ENCODE data around the gene CDC16. TPM values are rescaled to one million over a fixed set of nuclear protein-coding genes. Genes with fewer than 3 reads are reported as not detected.
A peak's percentile ranks its signal among the peaks of the same experiment; 100 is the strongest.

Gene CDC16
- total and polyA plus RNA-seq, 9 of the 15 experiments (the other 6 are each of a cell fraction or from before 2014, with no cell fraction given), result 23.2 to 102 (median 51.6) TPM

GRCh38 chr13:114230117-114230516 is 4.6 kb upstream of the CDC16 start (continued):
- TF ChIP-seq ZNF449 (CRISPR knock-in tag; IDR thresholded peaks at IDR 0.05), result no peak
- no peak for TF ChIP-seq ZNF263 (CRISPR knock-in tag; IDR thresholded peaks at IDR 0.05; ENCODE audit: borderline replicate concordance)
- TF ChIP-seq ZNF586 (CRISPR knock-in tag; conservative IDR thresholded peaks at IDR 0.05), result no peak
- TF ChIP-seq HNRNPL (IDR thresholded peaks at IDR 0.05; ENCODE audit: low read depth, low read length), result no peak
- no peak for TF ChIP-seq SOX6 (IDR thresholded peaks at IDR 0.05)
- TF ChIP-seq POLR2A (conservative IDR thresholded peaks at IDR 0.05), result no peak
- no peak for TF ChIP-seq FOXA3 (CRISPR knock-in tag; conservative IDR thresholded peaks at IDR 0.05 in 1 of 2, IDR thresholded peaks at IDR 0.05 in 1 of 2)
- no peak for TF ChIP-seq CBFA2T3 (IDR thresholded peaks at IDR 0.05)
- no peak for TF ChIP-seq CAMTA2 (CRISPR knock-in tag; conservative IDR thresholded peaks at IDR 0.05)
- TF ChIP-seq, protein P1, sequence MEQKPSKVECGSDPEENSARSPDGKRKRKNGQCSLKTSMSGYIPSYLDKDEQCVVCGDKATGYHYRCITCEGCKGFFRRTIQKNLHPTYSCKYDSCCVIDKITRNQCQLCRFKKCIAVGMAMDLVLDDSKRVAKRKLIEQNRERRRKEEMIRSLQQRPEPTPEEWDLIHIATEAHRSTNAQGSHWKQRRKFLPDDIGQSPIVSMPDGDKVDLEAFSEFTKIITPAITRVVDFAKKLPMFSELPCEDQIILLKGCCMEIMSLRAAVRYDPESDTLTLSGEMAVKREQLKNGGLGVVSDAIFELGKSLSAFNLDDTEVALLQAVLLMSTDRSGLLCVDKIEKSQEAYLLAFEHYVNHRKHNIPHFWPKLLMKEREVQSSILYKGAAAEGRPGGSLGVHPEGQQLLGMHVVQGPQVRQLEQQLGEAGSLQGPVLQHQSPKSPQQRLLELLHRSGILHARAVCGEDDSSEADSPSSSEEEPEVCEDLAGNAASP (IDR thresholded peaks at IDR 0.05), result no peak
- TF ChIP-seq EGR1 (conservative IDR thresholded peaks at IDR 0.05), result peak; percentile 60
- TF ChIP-seq, protein P2, sequence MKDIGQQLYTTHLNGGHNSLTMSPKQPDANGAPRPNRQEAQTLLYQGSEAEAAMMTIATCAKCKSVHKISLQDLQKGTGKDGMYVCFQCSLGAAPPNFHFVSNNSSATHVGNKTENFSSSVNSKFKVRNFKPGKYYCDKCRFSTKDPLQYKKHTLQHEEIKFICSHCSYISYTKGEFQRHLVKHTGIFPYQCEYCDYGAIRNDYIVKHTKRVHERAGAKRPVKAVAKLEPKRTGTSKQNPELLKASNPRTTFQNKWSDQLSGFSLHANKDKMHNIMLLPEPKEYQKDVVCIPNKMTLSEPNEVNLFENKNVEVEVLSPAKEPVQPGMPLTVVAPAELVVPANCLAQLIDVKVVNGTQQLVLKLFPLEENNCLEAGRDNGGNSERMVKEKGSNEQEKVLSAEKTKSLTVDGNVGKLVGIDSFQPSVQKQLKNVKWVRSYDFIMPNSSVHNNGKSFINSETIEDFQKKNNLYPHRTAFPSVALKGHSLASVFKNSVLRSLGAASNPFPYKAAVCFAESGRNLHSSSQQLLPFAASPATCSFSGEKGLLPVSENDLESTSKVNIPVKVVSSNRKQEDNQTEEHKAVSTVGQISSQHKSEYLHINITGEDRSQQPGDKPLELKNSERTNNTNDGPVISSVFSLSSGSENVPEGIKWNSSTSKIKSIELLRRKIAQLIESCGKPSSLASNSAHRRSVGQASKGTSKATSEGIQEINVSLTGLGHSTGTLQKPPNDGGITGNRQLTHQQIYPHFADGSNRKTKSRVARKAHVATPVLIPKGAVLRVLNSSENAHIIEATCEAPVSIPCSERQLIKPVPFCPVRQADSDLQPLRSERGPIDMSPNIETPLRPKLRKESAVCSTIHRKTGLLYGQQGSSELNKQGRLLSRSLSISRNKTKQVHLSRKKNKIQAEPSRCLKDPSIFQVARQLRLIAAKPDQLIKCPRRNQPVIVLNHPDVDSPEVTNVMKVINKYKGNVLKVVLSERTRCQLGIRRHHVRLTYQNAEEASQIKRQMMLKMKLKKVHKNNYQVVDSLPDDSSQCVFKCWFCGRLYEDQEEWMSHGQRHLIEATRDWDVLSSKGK (CRISPR knock-in tag; IDR thresholded peaks at IDR 0.05), result no peak
- peak; percentile 41; the same call in 1 of the 2 replicates for TF ChIP-seq EP400 (IDR thresholded peaks at IDR 0.05)
- TF ChIP-seq CREM (IDR thresholded peaks at IDR 0.05; ENCODE audit: low read depth), result no peak
- no peak for TF ChIP-seq MXD1 (CRISPR knock-in tag; IDR thresholded peaks at IDR 0.05; ENCODE audit: borderline replicate concordance, poor library complexity, severe bottlenecking)
- TF ChIP-seq STAT5B (CRISPR knock-in tag; IDR thresholded peaks at IDR 0.05), result no peak
- TF ChIP-seq NKRF (IDR thresholded peaks at IDR 0.05; ENCODE audit: borderline replicate concordance), result no peak
- peak; percentile 70 for TF ChIP-seq HMBOX1 (IDR thresholded peaks at IDR 0.05)
- no peak for TF ChIP-seq ESRRA (IDR thresholded peaks at IDR 0.05; ENCODE audit: borderline replicate concordance, low read depth)
- no peak for TF ChIP-seq MED1 (CRISPR knock-in tag; IDR thresholded peaks at IDR 0.05; ENCODE audit: borderline replicate concordance)
